Measurements from ENCODE around the gene APOD. TPM values are rescaled to one million over a fixed set of nuclear protein-coding genes. Genes with fewer than 3 reads are reported as not detected.
"Not testable (repeated sequence)": the region's sequence is repeated elsewhere in the genome, so short reads cannot be mapped to it uniquely, and the experiment has no call there.

Gene APOD
- total RNA-seq, 1 donor from 2014 or later = 1.8 TPM

DNA sequence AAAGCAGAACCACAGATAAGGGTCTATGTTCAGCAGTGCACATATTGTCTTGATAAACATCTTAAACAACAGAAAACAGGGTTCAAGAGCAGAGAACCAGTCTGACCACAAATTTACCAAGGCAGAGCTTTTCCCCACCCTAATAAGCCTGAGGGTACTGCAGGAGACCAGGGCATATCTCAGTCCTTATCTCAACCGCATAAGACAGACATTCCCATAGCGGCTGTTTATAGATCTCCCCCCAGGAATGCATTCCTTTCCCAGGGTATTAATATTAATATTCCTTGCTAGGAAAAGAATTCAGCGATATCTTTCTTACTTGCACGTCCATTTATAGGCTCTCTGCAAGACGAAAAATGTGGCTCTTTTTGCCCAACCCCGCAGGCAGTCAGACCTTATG is 6.1 kb upstream of the APOD start:
- not testable (repeated sequence) for DNase-seq, H3K27ac Mint-ChIP-seq
- intact Hi-C loops (cut with micrococcal nuclease) = loop anchor here (2.0 kb wide), 1 partner anchor 19 kb away; no protein-coding TSS in a partner anchor

DNA sequence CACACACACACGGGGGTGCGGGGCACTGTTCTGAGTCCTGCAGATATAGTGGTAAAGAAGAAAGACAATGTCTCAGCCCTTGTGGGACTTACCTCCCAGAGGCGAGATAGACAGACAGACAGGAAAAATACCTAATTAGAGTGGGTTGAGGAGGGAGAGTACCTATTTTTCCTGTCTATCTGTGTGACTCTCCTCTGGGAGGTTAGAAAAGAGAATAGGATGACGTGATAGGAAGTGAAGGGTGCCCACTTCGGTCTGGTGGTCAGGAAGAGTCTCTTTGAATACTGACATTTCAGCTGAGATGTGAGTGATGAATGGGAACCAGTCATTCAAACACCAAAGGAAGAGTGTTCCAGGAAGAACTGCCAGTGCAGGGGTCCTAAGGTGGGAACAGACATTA is 4.1 kb upstream of the APOD start:
- intact Hi-C loops (cut with micrococcal nuclease) = loop anchor here (2.0 kb wide), 1 partner anchor 21 kb away; no protein-coding TSS in a partner anchor
- no peaks in the 10 kb centered on the region for H3K9me3 Mint-ChIP-seq

More for the DNA sequence above, 6.1 kb upstream of the APOD start:
- not testable (repeated sequence) for H3K4me3 Mint-ChIP-seq; H3K36me3 Mint-ChIP-seq (ENCODE audit: low read depth); H3K9me3 Mint-ChIP-seq; H3K27me3 Mint-ChIP-seq; H3K4me1 Mint-ChIP-seq

GRCh38 chr3:195587406-195587805 is 3.7 kb upstream of the APOD start:
- peaks cover 12% of the 10 kb centered on the region for H3K4me1 Mint-ChIP-seq
- DNase-seq = no peak
- intact Hi-C loops (cut with micrococcal nuclease) = no loop called here
- H3K9me3 Mint-ChIP-seq = no peaks in the 10 kb centered on the region
- H3K27me3 Mint-ChIP-seq = peaks cover 2% of the 10 kb centered on the region
- H3K4me3 Mint-ChIP-seq = no peak overlapping the region
- H3K27ac Mint-ChIP-seq = no peak overlapping the region
- peaks cover 2% of the 10 kb centered on the region for H3K36me3 Mint-ChIP-seq (ENCODE audit: low read depth)

More for the DNA sequence above, 4.1 kb upstream of the APOD start:
- H3K36me3 Mint-ChIP-seq (ENCODE audit: low read depth) = peaks cover 2% of the 10 kb centered on the region
- peaks cover 12% of the 10 kb centered on the region for H3K4me1 Mint-ChIP-seq
- no peak overlapping the region for H3K27ac Mint-ChIP-seq
- no peak overlapping the region for H3K4me3 Mint-ChIP-seq
- H3K27me3 Mint-ChIP-seq = peaks cover 2% of the 10 kb centered on the region
- no peak for DNase-seq

- Mint-ChIP-seq H3K27me3 (peaks cover 2% of the 10 kb centered on the region), H3K4me3 (no peak overlapping the region), H3K9me3 (no peaks in the 10 kb centered on the region), H3K27ac (no peak overlapping the region), H3K36me3 (ENCODE audit: low read depth) (peaks cover 2% of the 10 kb centered on the region), H3K4me1 (peaks cover 16% of the 10 kb centered on the region)
- intact Hi-C loops (cut with micrococcal nuclease) = no loop called here
- no peak for DNase-seq
These were observed 767 bp upstream of the APOD start for GRCh38 chr3:195584543-195584870.

- intact Hi-C loops (cut with micrococcal nuclease) = no loop called here
- Mint-ChIP-seq H3K4me3 (no peak overlapping the region), H3K36me3 (ENCODE audit: low read depth) (peaks cover 2% of the 10 kb centered on the region), H3K4me1 (peaks cover 16% of the 10 kb centered on the region), H3K27ac (no peak overlapping the region), H3K27me3 (peaks cover 2% of the 10 kb centered on the region), H3K9me3 (no peaks in the 10 kb centered on the region)
- no peak for DNase-seq
These were observed 793 bp downstream of the APOD start for GRCh38 chr3:195582947-195583346.

DNA sequence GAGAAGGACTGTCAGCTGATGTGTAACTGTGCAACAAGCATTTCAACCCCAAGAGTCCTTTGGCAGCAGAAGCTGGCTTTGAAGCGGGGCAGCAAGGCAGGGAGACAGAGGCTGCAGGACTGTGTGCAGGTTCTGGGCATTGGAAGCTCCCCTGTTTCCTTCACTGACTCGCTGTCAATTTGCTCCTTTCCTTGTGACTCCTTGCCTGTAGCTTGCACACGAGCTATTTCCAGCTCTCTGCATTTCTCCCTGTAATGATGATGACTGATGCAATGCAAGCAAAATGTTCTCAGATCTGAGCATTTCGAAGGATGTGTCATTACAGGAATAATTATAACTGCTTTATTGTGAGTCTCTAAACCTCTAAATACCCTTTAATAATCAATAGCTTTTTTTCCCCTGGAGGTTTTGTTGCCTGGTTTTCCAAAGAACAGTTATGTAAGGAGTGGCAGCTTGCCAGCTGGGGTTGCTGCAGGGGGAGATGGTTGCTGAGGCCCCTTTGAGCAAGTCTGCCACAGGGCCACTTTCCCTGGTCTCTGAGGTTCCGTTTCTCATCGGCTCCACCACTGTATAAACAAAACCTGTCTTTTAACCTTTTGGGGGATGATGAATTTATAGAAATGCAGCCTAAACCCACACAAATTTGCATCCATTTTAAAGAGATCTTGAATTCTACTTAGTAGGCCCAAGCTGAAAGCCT is 2.8 kb downstream of the APOD start:
- intact Hi-C loops (cut with micrococcal nuclease) = no loop called here
- no peak for DNase-seq
- H3K36me3 Mint-ChIP-seq (ENCODE audit: low read depth) = no peaks in the 10 kb centered on the region
- no peaks in the 10 kb centered on the region for H3K9me3 Mint-ChIP-seq
- H3K4me3 Mint-ChIP-seq = no peak overlapping the region
- H3K27ac Mint-ChIP-seq = no peak overlapping the region
- peaks cover 2% of the 10 kb centered on the region for H3K27me3 Mint-ChIP-seq
- peaks cover 16% of the 10 kb centered on the region for H3K4me1 Mint-ChIP-seq

DNA sequence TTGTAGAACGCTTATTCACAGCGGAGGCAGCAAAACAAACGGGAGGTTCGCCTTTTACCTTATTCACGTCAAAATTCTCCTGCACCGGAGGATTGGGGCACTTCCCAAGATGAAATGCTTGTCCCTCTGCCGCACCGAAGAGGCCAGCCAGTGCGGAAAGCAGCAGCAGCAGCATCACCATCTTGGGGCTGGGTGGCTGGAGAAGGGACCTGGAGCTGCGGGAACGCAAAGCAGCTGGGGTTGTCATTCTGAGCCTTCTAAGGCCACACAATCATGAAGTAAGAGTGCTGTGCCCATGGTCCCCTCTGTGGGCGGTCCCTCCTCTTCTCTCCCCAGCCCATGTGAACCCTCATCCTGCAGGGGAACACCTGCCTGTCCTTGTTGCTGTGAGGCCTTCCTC is 4.5 kb downstream of the APOD start:
- Mint-ChIP-seq H3K36me3 (ENCODE audit: low read depth) (no peaks in the 10 kb centered on the region), H3K4me3 (no peak overlapping the region), H3K9me3 (no peaks in the 10 kb centered on the region), H3K4me1 (peaks cover 7% of the 10 kb centered on the region), H3K27me3 (no peaks in the 10 kb centered on the region), H3K27ac (no peak overlapping the region)
- no peak for DNase-seq
- intact Hi-C loops (cut with micrococcal nuclease) = no loop called here

- no peaks in the 10 kb centered on the region for H3K36me3 Mint-ChIP-seq (ENCODE audit: low read depth)
- intact Hi-C loops (cut with micrococcal nuclease) = no loop called here
- no peaks in the 10 kb centered on the region for H3K9me3 Mint-ChIP-seq
- no peaks in the 10 kb centered on the region for H3K27me3 Mint-ChIP-seq
- no peak for DNase-seq
- H3K4me1 Mint-ChIP-seq = peaks cover 4% of the 10 kb centered on the region
- H3K4me3 Mint-ChIP-seq = no peak overlapping the region
- H3K27ac Mint-ChIP-seq = no peak overlapping the region
These were observed 5.2 kb downstream of the APOD start for GRCh38 chr3:195578565-195578964.

DNA sequence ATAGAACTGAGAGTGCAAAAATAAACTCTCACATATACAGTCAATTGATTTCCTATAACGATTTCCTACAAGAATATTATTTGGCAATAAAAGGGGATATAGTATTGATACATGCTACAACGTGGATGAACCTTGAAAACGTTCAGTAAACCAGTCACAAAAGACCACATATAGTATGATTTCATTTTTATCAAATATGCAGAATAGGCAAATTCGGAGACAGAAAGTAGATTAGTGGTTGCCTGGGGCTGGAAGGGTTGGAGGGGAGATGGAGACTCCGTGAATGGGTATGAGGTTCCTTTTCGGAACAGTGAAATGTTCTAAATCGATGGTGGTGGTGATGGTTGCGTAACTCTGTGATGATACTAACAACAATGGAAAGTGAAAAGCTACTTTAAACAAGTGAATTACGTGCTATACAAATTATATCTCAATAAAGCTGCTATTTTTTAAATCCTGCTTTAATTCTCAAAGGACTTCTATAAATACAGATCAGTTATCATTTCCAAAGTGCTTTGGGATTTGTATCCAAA is 6.0 kb downstream of the APOD start:
- Mint-ChIP-seq H3K27me3 (no peaks in the 10 kb centered on the region), H3K36me3 (ENCODE audit: low read depth) (no peaks in the 10 kb centered on the region), H3K4me1 (peaks cover 4% of the 10 kb centered on the region), H3K27ac (no peak overlapping the region), H3K9me3 (no peaks in the 10 kb centered on the region), H3K4me3 (no peak overlapping the region)
- no peak for DNase-seq
- intact Hi-C loops (cut with micrococcal nuclease) = no loop called here

- no peak overlapping the region for H3K4me3 Mint-ChIP-seq
- DNase-seq = no peak
- H3K36me3 Mint-ChIP-seq (ENCODE audit: low read depth) = no peaks in the 10 kb centered on the region
- H3K9me3 Mint-ChIP-seq = no peaks in the 10 kb centered on the region
- intact Hi-C loops (cut with micrococcal nuclease) = no loop called here
- no peak overlapping the region for H3K27ac Mint-ChIP-seq
- H3K4me1 Mint-ChIP-seq = peaks cover 4% of the 10 kb centered on the region
- H3K27me3 Mint-ChIP-seq = no peaks in the 10 kb centered on the region
These were observed 9.0 kb downstream of the APOD start for GRCh38 chr3:195574497-195575304.

DNA sequence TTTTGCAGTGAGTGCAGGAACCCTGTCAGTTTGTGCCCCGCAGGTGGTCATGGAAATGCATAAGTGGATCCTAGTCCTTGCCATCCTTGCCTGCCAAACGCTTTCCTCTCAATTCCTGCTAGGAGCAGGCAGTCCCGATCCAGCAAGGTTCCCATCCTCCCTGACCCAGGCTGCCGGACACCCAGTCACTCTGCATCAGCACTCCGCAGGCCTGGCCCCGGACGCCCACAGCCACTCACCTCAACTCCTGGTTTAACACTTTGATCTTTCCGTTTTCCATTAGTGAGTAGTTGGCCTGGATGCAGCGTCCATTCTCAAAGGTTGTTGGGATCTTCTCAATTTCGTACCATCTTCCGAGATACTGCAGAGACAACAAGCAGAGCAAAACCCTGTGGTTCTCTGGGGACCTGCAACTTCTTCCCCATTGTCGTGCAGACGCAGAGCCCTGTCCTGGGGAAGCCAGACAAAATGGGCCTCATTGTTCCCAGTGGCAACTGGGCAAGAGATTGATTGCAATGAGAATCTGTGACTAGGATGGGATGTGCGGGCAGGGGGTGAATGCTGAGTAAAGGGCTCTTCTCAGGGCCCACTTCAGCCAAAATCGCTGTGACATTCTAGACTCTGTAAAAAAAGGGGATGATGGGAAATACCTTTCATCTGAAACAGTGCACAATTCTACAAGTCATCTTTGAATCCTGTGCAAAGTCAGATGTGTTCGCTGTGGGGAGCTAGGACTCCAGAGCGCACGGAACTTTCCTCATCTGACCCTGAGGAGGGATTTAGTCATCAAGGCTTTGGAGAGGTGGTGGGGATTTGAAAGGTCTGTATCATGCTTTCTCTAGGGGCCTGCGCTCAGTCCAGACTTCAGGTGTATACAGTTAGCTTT is 9.9 kb downstream of the APOD start:
- H3K36me3 Mint-ChIP-seq (ENCODE audit: low read depth) = no peaks in the 10 kb centered on the region

GRCh38 chr3:195571361-195571760 is 12.4 kb downstream of the APOD start:
- peaks cover 4% of the 10 kb centered on the region for H3K4me1 Mint-ChIP-seq
- no peak overlapping the region for H3K4me3 Mint-ChIP-seq
- intact Hi-C loops (cut with micrococcal nuclease) = no loop called here
- H3K9me3 Mint-ChIP-seq = no peaks in the 10 kb centered on the region
- H3K27ac Mint-ChIP-seq = no peak overlapping the region
- no peak for DNase-seq
- no peaks in the 10 kb centered on the region for H3K36me3 Mint-ChIP-seq (ENCODE audit: low read depth)
- peaks cover 5% of the 10 kb centered on the region for H3K27me3 Mint-ChIP-seq

More for the DNA sequence above, 9.9 kb downstream of the APOD start:
- DNase-seq = no peak
- Mint-ChIP-seq H3K4me1 (peaks cover 4% of the 10 kb centered on the region), H3K9me3 (no peaks in the 10 kb centered on the region), H3K27ac (no peak overlapping the region), H3K27me3 (no peaks in the 10 kb centered on the region), H3K4me3 (no peak overlapping the region)
- intact Hi-C loops (cut with micrococcal nuclease) = no loop called here

DNA sequence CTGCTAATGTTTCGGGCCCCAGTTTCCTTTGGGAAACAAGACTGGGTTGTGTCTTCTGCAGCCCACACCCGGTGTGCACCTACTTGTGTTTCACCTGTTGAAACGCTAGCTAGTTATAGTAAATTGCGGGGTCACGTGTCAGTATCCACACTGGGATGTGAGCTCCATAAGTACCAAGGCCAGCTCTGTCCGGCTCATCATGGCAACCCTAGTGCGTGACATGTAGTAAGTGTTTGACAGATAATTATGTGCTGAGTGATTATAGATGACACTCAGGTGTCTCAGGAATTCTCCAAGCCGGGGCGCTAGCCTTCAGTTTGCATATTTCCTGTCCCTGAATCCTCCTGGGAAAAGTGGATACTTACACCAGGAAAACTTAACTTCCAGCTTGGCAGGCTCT is 12.8 kb downstream of the APOD start:
- no peak overlapping the region for H3K27ac Mint-ChIP-seq
- no peak overlapping the region for H3K4me3 Mint-ChIP-seq
- intact Hi-C loops (cut with micrococcal nuclease) = no loop called here
- H3K4me1 Mint-ChIP-seq = peaks cover 4% of the 10 kb centered on the region
- no peaks in the 10 kb centered on the region for H3K9me3 Mint-ChIP-seq
- no peaks in the 10 kb centered on the region for H3K36me3 Mint-ChIP-seq (ENCODE audit: low read depth)
- peaks cover 5% of the 10 kb centered on the region for H3K27me3 Mint-ChIP-seq
- DNase-seq = no peak
